GM04504 (cell line): Measurements from ENCODE around the gene GSPT1.

ENCODE experiments used
- DNase-seq: peaks from one replicate; pipeline ENCODE4 v3.0.0-alpha.2; 2012; ENCODE audit warnings: low read depth

Gene GSPT1

DNA sequence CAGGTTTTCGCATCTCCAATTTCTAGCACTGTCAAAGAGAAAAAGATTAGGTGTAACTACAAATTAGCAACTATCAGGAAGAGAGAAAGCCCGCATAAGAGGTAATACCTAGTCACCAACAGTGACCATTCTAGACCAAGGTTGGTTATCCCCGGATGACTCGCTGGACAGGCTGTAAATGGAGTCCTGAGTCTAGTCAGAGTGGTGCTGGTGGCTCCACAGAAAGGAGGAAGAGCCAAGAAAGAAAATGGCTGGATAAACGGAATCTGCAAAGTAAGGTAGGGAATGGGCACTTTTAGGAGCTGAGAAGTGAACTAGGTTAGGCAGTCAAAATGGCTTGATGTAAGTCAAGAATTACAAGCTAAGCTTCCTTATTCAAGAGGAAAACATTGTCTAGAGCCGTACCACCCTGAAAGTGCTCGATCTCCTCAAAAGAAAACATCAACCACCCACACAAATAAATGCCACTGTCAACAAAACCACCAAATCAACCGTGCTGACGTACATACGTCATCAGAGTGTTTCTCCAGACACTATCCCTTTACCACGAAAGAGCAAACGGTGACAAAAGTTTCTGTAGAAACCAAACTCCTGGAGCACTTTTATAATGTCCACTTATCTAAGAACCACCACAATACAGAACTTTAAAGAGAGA is 2.2 kb downstream of the GSPT1 start:
- no peak for DNase-seq

DNA sequence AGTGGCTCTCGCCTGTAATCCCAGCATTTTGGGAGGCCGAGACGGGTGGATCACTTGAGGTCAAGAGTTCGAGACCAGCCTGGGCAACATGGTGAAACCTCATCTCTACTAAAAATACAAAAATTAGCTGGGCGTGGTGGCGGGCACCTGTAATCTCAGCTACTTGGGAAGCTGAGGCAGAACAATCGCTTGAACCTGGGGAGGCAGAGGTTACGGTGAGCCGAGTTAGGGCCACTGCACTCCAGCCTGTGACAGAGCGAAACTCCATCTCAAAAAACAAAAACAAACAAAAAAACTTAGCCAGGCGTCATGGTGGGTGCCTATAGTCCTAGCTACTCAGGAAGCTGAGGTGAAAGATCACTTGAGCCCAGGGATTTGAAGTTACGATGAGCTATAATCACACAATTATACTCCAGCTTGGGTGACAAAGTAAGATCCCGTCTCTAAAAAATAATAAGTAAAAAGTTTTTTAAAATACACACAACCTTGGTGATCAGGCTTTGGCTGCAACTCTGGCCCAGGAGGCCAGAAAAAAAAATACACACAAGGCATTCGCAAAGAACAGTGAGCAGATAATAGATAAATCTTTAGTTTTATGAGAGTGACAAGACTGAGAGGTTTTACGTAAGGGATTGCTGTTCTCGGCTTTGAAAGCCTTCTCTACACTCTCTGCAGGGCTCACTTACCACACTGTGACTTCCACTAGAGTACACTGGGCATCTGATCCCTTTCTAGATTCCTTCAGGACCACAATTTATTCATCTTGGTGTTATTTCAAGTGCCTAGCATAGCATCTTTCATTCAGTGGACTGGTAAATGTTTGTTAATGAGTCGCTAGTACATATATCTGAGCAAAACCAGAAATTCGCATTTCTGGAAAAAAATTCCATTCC is 5.9 kb downstream of the GSPT1 start:
- DNase-seq: no peak

- DNase-seq: no peak
Observed at GRCh38 chr16:11907160-11907970, 8.4 kb downstream of the GSPT1 start.

- DNase-seq: no peak
Observed at GRCh38 chr16:11903906-11904305, 11.8 kb downstream of the GSPT1 start.

DNA sequence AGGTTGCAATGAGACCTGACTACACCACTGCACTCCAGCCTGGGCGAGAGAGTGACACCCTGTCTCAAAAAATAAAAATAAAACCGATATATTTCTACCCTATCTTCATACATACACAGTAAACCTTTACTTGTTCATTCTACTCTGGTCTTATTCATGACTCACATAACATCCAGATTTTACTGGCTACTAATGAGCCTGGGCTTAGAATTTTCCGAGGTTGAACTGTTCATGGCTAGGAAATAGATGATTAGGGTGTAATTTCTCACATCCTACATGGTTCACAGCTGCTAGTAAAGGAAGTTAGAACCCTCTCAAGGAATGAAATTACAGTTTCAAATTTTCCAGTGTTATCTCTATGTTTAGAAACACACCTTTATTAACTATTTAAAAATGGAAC is 14.7 kb downstream of the GSPT1 start:
- DNase-seq: no peak

DNA sequence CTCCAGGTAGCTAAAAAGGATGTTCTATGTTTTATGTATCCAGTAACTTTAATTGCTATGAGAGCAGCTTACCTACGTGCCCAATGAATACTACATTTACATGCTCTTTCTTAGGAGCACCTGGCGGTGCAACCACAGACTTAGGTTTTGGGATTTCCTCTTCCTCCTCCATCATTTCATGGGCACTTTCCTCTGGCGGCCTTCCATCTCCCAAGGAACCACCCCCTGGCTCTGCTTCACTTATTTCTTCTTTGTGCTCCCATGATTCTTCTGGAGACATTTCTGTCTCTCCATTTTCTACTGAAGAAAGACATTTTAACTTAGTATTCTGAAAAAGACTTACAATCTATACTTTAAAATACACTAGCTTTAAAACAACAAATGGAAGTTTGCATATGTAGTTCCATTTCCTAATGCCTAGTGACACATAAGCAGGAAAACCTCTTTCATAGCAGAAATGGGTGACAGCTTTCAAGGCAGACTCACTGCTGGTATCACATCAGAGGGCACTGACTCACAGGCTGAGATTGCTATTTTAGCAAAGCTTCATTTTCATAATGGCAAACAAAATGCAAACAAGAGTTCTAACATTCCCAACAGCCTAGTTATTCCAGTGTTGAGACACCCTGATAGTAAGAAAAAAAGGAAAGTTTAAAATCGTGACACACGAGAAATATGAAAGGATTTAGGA is 19.1 kb downstream of the GSPT1 start:
- DNase-seq: peak; percentile 55

GRCh38 chr16:11893571-11893970 is 22.2 kb downstream of the GSPT1 start:
- no peak for DNase-seq

GRCh38 chr16:11892761-11893160 is 23.0 kb downstream of the GSPT1 start:
- no peak for DNase-seq

DNA sequence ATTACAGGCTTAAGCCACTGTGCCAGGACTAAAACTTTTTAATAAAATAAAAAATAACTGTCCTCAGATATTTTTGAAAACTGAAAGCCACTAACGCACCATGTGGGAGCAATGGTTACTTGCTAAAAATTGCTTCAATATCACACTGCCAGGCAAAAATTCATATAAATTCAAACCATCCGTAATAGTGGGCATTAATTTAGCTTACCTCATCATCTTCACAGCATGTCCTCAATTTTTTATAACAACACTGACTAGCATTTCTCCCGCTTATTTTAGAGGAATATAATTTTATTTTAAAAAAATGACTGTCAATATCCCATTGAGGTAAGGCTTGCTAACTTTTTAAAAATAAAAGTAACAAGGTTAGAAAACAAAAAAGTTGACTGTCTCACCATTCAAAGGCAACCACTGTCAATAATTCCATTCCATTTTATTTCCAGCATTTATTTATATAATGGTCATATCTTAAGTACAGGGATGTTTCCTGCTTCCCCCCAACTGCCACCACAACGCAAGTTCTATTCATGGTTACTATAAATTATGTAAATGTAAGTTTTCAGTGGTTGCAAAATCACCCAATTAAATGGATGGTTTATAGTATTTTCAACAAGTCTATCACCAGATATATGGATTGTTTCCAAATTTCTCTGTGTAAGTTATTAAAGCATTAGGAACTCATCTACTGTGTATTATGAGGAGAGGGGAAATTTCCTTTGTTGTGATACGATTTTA is 25.4 kb downstream of the GSPT1 start:
- no peak for DNase-seq

DNA sequence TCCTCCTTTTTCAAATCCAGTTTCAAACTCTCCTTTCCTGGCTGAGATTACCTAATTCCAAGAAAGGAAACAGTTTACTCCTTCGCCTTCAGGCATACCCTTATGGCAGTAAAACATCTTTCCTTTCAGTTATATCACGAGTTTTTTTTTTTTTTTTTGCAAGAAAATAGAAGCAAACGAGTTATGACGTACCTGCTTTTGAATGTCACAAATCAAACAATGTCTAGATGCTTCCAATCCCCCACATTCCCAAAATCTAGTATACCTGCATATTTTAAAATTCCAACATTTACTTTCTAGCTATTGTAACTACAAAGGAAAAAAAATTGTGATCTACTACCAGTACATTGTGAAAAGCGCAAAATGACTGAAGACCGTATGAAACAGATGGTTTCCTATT is 28.9 kb downstream of the GSPT1 start:
- DNase-seq: no peak

GRCh38 chr16:11884035-11884434 is 31.7 kb downstream of the GSPT1 start:
- DNase-seq: no peak

DNA sequence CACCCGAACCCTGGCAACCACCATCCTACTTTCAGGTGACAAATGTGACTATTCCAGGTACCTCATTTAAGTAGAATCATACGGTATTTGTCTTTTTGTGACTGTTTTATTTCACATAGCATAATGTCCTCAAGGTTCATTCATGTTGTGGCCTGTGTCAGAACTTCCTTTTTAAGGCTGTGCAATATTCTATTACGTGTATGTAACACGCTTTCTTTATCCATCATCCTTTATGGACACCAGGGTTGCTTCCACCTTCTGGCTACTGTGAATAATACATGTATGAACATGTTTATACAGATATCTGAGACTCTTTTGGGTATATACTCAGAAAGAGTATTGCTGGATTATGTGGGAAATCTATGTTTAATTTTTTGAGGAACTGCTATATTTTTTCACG is 35.7 kb downstream of the GSPT1 start:
- no peak for DNase-seq

GRCh38 chr16:11877374-11877773 is 38.4 kb downstream of the GSPT1 start:
- no peak for DNase-seq

- no peak for DNase-seq
Observed at GRCh38 chr16:11876306-11876705, 39.5 kb downstream of the GSPT1 start.

GRCh38 chr16:11875721-11876120 is 40.0 kb downstream of the GSPT1 start:
- DNase-seq: no peak

GRCh38 chr16:11871193-11871592 is 44.6 kb downstream of the GSPT1 start:
- DNase-seq: peak; percentile 5

- DNase-seq: no peak
Observed at GRCh38 chr16:11870399-11870798, 45.4 kb downstream of the GSPT1 start.

- no peak for DNase-seq
Observed at GRCh38 chr16:11869353-11870228, 46.2 kb downstream of the GSPT1 start.

DNA sequence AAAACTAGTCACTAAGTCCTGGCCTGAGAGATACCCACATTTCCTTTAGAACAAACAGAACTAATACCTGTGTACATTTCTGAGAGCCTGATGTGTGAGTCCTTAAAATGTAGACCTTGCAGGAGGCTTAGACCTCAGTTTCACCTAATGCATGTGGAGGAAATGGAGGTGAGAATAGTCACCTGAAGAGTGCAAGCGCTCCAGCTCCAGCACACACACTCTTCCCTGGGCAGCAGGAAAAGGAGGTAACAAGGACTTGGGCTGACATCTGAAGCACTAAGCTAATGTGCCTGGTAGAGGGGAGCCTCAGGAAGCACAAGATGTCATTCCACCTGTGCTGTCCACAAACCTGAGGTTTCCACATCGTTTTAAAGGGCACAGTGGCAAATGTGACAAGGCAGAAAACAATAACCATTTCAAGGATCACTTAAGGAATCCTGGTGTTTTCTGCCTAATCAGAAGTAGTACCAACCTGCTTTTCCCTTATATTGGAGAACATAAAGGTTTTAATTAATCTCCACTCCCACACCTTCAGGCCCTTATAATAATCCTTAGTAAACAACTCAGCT is 47.3 kb downstream of the GSPT1 start:
- DNase-seq: no peak

DNA sequence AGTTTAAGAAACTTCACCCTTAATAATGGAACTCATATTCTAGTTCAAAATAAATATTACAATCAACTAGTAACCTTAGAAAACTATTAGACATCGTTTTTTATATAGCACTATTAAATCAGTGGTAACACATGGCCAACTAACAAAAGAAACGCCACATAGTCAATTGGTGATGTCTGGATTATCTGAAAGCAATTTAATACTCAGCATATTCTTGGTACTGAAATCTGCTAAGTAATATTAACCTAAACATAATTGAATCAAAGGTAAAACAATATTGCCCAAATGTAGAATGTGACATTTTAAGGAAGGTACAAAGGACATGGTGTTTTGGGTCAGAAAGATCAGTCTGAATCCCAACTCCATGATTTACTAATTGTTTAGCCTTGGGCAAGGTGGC is 53.3 kb downstream of the GSPT1 start:
- no peak for DNase-seq
